Right lung (tissue), 5 donors: Measurements from ENCODE around the gene SOX8. TPM values are rescaled to one million over a fixed set of nuclear protein-coding genes. Genes with fewer than 3 reads are reported as not detected.
A peak's percentile ranks its signal among the peaks of the same experiment; 100 is the strongest.

ENCODE experiments used
- DNase-seq, 2 donors: peaks; one replicate each; pipeline ENCODE4 v3.0.0-alpha.2; 2013
- polyA plus RNA-seq, 5 donors: library from polyadenylated mRNA; unstranded; fragments of 120-200 nt; gene quantifications; one replicate each; pipeline versions ENCODE4 v1.2.1 to v1.2.3, GENCODE V29; 2013; ENCODE audit warnings: inconsistent platforms in 1 of 5, low replicate concordance in 1 of 5; ENCODE audit not compliant: insufficient read length in 5 of 5, insufficient read depth in 1 of 5

SOX8 gene
- polyA plus RNA-seq, 5 donors, result 1.9 to 6.5 (median 2.8) TPM

GRCh38 chr16:1006781-1007180 lies 25.2 kb downstream of the SOX8 start:
- no peak for DNase-seq

GRCh38 chr16:1007284-1007850 lies 25.8 kb downstream of the SOX8 start:
- DNase-seq, result no peak

DNA sequence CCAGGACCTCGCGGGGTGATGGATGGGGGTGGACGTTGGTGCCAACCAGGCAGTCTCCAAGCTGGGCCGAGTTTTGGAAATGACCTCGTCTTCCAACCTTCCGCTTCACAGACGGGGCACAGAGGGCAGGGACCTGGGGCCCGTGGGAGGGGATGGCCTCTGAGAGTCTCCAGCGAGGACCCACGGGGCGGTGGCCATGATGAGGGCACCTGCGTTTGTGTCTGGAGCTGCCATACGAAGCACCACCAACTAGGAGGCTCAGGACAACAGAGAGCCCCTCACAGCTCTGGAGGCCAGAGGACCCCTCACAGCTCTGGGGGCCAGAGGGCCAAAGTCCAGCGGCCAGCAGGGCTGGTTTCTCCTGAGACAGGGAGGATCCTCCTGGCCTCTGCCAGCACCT lies 26.5 kb downstream of the SOX8 start:
- no peak for DNase-seq

DNA sequence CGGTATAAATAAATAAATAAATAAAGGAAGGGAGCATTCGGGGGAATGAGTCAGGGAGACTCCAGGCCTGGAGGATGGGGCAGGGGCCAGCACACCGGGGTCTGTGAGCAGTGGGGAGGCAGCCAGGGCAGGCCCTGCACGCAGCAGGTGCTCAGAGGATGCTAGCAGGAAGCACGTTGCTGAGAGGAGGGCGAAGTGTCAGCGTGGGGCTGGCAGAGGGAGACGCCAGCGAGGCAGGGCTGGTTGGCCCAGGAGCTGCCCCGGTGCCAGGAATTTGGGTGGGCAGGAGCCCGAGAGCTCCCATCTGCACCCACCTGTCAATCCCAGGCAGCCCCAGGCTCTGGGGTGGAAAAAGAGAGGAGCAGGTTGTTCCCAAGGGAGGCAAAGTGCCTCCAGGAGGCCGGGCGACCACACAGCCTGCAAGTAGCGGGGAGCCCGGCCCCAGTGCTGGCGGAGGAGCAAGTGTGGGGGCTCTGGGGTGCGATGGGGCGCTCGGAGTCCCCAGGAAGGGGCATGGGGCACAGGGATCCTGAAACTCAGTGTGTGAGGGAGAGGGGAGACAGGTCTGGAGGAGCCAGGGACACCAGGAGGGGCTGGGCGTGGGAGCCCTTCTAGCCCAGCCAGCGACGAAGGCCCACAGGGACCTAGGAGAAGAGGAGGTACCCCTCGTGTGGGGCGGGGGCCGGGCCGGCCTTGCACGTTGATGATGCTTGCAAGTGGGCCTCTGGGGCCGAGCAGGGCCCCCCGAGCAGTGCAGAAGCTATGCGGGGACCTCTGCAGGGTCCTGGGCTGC lies 28.0 kb downstream of the SOX8 start:
- no peak for DNase-seq

- DNase-seq, result no peak
Measured at GRCh38 chr16:1010251-1010650, 28.7 kb downstream of the SOX8 start.

DNA sequence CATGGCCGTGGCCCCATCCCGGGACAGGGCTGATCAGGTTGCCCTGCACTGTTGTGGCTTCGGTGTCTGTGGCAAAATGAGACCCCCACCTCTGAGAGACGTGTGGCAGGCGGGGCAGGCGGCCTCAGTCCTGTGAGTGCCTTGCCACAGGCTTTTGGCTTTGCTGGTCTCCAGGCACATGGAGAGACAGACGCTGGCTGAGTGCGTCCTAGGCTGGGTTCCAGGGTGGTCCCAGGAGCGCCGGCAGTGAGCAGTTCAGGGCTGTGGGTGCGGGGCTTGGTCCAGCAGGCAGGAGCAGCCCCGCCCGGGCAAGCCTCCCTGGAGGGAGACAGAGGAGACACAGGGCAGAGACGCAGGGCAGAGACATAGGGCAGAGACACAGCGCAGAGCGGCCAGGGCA lies 29.2 kb downstream of the SOX8 start:
- DNase-seq, result no peak

- DNase-seq, result no peak
Measured at GRCh38 chr16:1011316-1012082, 29.9 kb downstream of the SOX8 start.

- DNase-seq, result no peak
Measured at GRCh38 chr16:1012135-1012534, 30.6 kb downstream of the SOX8 start.

DNA sequence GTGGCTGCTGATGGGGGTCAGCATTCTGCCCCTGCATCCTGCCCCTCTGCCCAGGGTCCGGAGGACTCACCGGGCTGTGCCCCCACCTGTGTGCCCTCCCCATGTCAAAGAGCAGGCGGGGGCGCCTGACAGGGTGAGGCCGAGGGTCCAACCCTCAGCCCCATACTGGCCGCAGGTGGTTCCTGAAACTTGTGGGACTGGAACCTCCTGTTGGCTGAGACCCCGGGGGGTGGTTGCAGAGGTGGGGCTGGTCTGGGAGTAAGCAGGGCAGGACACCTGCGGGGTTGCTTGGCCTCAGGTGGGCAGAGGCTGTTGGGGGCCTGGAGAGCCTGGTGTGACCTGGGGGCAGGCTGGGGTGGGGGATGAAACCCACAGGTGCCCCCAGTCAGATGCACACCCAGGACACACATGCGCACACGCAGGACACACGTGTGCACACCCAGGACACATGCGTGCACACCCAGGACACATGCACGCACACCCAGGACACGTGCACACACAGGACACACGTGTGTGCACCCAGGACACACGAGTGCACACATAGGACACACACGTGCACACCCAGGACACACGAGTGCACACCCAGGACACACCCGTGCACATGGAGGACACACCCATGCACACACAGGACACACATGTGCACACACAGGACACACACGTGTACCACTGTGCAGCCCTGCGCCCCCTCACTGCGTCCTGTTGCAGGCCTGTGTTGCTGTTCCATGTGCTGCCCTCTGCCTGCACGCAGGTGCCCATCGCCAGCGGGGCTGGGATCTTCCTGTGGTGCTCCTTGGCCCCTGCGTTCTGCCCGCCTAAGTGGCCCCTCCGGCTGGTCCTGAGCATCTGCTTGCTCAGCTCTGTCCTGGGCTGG lies 31.4 kb downstream of the SOX8 start:
- no peak for DNase-seq

DNA sequence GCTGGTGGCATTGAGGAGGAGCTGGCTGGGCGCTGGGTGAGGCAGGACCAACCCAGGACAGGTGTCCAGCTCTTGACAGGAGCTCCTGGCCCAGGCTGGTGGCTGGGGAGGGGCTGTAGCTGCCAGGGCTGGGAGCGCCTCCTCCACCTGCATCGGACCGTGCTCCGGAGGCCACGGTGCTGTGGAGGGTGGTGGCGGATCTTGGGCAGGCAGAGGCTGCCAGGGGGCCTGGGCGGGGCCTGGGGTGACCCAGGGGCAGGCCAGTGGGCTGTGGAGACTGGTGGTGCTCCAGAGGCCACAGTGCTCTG lies 32.0 kb downstream of the SOX8 start:
- DNase-seq, result no peak

DNA sequence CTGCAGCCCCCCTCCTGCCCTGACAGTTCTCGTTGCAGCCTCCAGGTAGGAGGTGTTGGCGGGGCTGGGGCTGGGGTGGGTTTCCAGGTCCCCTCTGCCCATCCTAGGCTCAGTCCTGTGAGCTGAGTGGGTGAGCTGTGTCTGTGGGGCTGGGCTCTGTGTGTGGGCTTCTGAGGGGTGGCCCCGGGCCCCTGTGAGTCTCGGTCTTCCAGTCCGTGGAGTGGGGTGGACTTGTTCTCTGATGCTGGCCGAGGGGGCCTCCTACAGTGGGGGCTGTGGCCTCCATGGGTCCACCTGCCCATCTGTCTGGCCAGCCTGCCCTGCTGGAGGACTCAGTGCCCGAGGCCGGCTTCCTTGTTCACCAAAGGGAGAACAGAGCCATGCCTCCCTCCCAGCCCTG lies 32.7 kb downstream of the SOX8 start:
- no peak for DNase-seq

GRCh38 chr16:1014771-1015495 lies 33.4 kb downstream of the SOX8 start:
- peak; percentile 45 to 49 for DNase-seq

- no peak for DNase-seq
Measured at GRCh38 chr16:1018447-1019198, 37.1 kb downstream of the SOX8 start.

GRCh38 chr16:1019231-1020090 lies 37.9 kb downstream of the SOX8 start:
- DNase-seq, result no peak

GRCh38 chr16:1020091-1020399 lies 38.5 kb downstream of the SOX8 start:
- no peak for DNase-seq

- no peak for DNase-seq
Measured at GRCh38 chr16:1020591-1020990, 39.0 kb downstream of the SOX8 start.

DNA sequence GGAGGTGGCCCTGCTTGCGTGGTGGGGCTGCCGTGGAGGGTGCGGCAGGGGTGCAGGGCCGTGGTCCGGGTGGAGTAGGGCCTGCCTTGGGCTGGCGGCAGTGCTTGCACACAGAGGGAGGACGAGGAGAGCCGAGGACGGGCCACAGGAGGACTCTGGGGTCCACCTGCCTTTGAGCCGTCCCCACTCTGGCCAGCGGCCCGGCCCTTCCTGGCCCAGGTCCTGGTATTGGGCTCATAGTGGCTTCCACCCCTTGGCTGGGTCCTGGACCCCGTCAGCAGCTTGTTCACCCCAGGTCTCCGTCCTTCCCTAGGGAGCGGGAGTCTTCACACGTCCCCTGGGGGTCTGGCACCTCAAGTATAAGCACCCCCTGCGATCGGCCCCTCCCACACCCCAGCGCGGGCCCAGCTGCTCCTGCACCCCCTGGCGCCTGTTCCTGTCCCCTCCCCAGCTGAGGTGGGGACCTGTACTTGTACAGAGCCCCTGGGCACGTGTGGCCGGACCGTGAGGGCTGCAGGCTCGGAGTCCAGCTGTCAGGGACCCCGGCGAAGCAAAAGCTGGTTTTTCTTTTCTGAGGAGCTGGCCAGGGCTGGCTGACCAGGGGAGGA lies 40.1 kb downstream of the SOX8 start:
- no peak for DNase-seq

GRCh38 chr16:1022466-1022865 lies 40.9 kb downstream of the SOX8 start:
- no peak for DNase-seq

DNA sequence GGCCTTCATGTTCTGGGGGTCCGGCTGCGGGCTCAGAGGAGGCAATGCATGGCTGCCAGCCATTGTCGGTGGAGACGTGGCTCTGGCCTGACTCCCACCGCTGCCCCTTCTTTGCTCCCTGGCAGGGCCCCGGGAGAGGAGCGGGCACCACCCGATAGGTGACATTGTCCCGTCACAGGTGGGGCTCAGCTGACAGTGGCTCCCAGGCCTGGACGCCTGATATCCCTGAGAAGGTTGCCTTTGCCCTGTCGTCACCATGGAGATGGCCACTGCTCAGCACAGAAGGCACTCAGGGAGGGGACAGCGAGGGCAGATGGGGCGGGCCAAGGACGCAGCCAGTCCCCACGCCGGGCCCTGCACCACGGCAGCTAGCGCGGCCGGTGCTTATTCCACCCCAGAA lies 42.6 kb downstream of the SOX8 start:
- no peak for DNase-seq
